NCI-H82 treated with DMSO at 0.1 percent for 48 hours (cell line): ENCODE measurements around the gene TM9SF4.
"Not testable (repeated sequence)": the region's sequence is repeated elsewhere in the genome, so short reads cannot be mapped to it uniquely, and the experiment has no call there.

Experiments used
- DNase-seq: peaks from one replicate; lab custom pipeline; 2025; ENCODE audit not compliant: unreplicated experiment; lab: John Stamatoyannopoulos, UW

Gene TM9SF4

DNA sequence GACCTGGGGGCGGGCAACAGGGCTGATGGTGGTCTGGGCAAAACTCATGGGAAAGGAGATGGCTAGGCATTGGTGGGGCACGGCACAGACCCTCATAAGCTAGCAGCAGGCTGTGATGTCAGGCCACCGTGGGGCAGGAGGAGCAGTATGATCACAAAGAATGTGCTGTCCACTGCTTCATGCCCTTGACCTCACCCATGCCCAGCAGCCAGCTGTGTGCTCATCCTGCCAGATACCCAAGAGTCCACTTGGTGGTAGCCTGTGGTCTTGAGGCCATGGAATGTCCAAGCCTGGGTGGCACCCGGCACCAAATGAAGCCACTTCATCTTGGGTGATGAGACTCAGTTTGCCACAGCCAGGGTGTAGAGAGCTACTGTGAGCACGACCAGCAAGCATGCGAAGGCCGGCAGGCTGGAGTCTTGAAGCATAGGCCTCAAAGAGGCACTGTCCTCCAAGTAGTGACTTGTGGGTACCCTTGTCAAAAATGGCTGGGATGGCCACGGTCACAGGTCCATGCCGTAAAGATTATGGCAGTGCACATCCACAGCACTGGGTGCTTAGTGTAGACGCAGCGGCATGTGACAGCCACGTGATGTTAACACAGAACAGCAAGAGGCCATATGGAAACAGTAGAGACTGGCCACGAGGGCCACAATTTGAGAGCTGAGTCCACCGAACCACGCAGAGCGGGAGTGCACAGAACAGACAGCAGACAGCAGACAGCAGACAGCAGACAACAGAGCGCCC, 79.0 kb downstream of the TM9SF4 start:
- DNase-seq, result no peak

DNA sequence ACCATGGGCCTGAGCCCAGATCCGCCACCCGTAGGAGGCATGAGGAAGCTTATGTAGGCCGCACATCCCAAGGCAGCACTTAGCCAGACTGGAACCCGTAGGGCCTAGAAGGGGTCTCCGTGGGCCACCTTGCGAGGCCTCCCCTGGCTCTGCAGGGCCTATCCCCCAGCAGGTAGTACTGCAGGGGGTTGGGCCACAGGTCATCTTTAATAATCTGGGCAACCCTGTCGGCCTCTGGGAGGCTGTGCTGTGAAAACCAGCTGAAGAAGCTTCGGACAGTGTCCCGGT, 79.6 kb downstream of the TM9SF4 start:
- no peak for DNase-seq

DNA sequence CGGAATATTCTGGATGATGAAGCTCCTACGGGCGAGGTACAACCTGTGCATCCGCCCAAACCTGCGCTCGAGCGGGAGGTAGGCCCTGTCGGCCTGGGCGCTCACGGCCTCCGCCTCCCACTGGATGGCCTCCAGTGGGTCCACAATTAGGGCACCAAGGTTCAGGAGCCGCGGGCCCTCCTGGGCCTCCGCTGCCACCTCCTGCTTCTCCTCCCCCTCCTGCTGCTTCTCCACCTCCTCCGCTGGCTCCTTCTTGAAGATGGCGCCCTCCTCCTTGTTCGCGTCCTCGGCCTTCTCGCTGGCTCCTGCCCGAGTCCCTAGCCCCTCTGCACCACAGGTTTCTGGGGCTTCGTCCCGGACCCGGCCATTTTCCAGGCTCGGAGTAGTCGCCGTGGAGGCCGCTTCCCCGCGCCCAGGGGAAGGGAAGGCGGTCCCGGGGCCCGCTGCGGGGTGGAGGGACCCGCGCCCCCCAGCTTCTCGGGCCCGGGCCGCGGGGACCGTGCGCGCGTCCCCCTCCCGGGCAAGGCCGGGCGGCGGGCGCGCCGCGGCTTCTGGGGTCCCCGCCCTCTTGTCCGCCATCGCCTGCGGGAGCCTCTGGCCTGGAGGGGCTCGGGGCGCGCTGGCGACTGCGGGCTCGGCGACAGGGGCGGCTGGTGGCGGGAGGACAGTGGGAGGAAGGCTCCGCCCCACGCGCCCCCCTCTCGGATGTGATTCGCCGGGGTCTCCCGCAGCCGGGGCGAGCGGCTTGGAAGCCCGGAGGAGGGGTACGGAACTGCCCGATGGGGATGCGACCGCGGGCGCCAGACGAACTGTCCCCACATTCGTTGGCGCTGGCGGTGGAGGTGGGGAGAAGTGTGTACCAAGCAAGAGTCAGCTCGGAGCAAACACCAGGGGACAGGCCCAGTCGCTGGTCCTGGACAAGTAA, 80.4 kb downstream of the TM9SF4 start:
- DNase-seq, result no peak

DNA sequence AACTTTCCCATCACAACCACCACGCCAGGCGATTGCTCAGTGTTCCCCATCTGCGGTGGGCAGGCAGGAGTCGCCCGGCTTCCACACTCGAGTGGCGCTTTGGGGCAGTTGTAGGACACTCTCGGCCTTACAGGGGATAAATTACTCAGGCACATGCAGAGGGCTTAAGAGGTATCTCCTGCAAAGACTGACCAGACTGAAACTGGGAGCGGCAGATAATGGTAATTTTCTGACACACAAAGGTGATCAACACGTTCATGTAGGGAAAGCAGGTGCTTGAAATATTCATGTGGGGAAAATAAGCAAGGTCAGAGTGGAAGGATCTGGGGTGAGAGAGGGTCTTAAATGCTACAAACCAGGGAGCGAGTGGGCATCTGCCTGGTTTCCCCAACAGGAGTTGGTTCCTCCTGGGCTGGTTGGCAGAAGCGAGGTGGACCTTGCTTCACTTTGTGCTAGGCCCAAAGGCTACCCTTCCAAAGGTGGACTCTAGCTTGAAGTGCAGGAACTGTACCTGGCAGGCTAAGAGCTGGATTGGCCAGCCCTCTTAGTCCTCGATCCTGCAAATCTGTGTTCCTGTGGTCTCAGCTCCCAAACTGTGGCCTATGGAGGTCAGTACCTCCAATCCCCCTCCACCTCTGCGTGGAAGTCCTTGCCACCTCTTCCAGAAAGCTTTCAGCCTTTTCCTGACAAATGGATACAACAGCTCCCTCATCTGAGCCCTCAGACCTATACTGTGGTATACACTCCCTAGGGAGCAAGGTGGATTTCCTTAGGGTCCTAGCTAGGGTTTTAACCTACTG, 81.3 kb downstream of the TM9SF4 start:
- DNase-seq, result peak; percentile 13

DNA sequence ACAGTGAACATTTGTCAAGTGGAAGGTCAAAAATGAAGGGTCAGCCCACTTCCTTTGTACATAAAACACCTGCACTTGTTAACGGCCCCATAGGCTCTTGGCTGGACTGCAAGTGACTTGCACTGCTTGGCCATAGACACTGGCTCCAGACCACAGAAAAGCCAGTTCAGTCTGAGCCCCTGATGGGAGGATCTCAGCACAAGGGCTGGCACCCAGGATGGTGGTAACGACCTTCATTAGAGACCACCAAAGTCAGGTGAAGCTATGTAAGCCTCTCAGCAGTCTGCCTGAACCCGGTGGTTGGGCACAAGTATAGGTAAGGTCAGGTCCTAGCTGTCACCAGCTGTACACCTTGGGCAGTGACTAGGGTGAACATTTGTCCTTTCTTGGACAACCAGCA, 81.9 kb downstream of the TM9SF4 start:
- DNase-seq, result no peak

DNA sequence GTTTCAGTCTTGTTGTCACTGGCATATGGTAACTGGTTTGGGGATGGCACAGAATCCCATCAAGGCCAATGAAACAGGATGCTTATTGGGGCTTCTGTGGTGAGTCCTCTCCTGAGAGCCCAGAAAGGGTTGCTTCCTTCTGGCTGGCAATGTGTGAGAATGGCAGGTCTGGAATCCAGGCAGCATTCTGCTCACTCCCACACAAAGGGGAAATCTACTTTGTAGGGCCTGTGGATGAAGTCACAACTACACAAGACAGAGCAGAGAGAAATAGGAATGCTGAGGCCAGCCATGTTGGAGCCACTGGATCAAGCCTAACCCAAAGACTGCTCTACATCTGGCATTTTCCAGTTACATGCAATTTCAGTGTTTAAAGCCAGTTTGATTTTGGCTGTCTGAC, 82.4 kb downstream of the TM9SF4 start:
- DNase-seq, result no peak

DNA sequence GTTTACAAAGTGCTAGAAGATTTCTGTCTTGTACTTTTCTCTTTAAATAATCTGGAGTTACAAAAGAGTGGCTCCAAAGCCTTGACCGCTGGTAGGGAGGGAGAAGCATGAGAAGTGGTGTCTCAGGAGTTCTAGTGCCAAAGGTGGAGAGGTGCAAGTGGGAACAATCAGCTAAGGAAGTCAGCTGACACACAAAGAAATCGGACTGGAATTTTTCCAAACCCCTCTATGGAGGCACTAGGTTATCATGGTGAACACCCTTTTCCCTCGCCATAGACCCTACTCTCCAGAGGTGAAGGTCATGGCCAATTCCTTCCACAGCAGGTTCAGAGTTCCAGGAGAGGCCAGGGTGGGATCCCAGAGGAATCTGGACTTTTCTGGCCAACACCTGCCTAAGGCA, 83.2 kb downstream of the TM9SF4 start:
- no peak for DNase-seq

DNA sequence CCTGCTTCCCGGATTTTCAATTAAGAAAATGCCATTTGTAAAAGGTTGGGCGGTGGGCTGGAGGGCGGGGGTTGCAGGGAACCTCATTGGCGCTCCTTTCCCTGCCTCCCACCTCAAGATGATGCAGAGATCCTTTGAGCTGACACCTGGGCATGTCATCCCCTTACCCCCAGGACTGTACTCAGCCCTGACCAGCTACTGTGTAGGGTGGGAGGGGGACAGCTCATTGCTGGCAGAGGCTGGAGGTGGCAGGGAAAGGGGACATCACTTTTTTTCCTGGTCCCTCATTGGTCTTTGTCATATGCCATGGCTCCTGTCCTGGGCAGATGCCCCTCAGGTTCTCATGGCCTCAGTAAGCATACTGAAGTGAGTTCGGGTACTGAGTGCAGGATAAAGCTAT, 83.8 kb downstream of the TM9SF4 start:
- not testable (repeated sequence) for DNase-seq

DNA sequence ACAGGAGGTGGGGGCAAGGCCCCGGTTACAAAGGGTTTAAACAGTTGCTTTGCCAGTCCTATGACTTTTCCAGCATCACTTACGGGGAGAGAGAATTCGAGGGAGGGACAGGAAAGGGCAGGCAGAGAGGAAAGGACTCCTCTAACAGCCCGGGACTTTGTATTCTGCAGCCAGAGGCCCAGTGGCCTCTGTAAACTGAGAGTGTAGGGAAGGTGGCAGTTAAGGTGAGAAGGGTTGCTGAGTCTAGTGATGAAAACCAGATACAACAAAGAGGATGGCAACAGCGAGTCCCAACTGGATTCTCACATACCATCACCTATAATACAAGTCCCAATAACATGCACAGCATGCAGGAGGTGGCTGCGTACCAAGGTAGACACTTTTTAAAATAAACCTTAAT, 84.5 kb downstream of the TM9SF4 start:
- DNase-seq, result no peak

DNA sequence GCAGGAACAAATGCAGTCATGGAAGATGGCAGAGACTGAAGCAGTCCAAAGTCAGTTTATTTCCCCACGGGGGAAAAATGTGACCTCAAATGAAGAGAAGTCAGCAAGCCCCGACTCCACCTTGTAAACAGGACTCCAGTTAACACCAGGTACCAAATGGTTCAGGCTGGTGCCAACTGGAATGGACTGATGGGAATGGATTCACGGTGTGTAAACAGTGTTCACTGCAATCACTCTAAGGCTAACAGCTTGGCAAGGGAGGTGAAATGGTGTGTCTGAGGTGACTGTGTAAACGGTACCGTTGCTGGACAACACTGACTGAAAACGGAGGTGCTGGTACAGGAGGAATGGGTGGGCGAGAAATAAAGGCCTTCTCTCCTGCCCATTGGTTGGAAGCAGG, 86.1 kb downstream of the TM9SF4 start:
- no peak for DNase-seq

DNA sequence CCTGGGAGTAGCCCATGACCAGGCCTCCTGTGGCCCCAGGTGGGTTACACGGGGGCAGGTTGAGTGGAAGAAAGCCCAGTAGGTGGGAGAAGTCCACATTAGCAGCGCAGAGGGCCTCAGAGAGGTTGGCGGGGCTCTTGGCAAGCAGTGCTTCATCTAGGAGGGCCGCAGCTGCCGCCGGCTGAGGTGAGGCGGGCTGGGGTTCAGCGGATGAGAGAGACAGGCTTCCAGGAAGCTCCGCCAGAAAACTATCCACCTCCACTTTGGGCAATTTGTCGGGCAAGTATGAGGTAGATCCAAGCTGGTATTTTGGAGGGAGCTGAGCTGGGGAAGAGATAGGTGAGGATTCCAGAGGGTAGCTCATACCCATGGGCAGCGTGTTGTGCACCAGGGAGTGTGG, 87.1 kb downstream of the TM9SF4 start:
- not testable (repeated sequence) for DNase-seq

DNA sequence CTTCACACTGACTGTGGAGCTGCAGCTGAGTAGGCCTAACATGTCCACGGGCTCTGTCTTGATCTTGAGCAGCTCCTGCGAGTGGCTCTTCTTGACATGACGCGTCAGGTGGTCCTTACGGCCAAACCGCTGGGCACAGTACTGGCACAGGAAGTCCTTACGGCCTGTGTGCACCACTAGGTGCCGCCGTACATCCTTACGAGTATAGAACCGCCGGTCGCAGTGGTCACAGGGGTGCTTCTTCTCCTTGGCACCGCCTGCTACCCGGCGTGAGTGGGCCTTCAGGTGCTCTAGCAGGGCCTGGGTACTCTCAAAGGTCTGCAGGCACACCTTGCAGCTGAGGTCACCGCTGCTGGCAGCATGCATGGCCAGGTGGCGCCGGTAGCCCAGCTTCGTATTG, 87.6 kb downstream of the TM9SF4 start:
- not testable (repeated sequence) for DNase-seq

DNA sequence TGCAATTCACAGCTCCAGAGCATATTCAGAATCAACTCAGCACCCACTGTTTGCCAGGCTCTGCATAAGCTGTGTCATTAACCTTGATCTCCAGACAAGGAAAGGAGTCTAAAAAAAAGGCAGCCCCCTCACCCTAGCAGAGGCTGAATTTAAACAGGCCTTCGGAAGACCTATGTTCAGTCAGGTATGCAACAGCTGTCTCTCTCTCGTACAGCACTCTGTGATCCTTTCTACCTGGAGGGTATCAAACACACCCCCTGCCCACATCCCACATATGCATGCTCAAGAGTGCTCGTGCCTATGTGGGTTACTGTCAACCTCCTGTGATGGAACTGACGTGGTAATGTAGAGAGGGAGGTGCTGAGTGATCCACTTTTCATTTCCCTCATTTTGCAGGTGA, 89.5 kb downstream of the TM9SF4 start:
- no peak for DNase-seq

DNA sequence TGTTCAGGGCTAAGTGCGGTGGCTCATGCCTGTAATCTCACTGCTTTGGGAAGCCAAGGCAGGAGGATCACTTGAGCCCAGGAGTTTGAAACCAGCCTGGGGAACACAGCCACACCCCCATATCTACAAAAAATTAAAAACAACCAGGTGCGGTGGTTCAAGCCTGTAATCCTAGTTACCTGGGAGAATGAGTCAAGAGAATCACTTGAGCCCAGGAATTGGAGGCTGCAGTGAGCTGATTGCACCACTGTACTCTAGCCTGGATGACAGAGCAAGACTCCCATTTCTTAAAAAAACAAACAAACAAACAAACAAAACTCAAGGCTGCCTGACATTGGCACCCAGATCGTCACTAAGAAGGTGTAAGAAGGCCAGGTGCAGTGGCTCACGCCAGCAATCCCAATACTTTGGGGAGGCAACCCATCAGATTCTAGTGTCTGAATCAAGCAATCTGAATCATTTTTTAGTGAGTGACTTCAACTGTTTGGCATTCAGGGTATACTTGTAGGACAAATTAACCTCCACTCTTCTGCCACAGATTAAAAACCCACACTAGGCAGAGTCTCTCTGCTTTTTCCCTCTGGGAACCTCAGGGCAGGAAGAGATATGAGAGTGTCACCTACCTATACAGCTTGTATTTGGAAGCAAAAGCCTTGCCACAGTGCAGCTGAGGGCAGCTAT, 91.9 kb downstream of the TM9SF4 start:
- no peak for DNase-seq

DNA sequence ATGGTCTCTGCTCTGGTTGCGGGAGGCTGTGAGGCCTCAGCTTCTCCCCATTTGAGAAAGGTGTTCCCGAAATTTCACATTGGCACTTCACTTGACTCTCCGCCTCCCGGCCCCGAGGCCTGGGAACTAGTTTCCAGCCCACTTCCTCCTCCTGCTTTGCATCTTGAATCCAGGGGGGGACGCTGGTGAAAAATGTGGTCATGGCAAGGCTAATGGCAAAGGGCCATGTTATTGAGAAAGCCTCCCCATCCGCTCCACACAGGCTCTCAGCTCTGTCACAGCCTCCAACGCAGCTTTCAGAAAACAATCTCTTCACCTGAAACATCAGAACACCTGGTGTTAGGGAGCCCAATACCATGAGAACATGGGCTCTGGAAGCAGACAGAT, 92.5 kb downstream of the TM9SF4 start:
- DNase-seq, result no peak

DNA sequence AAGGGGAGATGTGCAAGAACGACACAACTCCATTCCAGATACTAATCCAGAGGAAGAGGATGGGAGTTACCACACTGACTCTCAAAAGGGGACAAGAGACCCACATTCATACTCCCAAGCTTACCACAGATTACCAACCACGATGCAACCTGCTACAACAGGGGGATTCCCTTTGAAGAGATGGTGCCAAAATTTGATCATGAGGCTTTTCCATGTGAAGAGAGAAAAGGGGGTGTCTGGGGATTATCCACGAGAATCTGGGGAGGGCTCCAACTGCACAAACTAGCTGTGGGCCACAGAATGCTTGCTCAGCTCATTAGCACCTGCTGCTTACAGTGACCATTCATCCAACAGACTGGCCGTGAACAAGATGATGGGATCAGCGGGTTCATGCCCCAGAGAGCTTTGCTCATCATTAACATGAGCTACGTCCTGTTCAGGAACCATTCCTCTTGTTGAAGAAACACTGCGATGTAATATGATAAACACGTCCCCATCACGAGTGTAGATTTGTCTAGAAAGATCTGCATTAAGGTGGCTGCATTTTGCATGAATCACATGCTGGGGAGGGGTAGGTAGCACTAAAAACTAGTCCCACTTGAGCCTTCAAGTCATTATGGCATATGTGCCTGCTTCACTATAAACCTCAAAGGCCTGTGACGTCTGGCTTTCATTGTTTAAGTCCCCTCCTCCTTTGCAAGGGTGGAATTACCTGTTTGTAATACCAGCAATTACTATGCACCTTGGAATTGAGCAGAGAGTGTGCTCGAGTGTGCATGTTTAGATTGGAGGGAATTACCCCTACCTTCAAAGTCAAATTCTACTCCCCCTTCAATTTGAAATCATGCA, 94.1 kb downstream of the TM9SF4 start:
- no peak for DNase-seq

DNA sequence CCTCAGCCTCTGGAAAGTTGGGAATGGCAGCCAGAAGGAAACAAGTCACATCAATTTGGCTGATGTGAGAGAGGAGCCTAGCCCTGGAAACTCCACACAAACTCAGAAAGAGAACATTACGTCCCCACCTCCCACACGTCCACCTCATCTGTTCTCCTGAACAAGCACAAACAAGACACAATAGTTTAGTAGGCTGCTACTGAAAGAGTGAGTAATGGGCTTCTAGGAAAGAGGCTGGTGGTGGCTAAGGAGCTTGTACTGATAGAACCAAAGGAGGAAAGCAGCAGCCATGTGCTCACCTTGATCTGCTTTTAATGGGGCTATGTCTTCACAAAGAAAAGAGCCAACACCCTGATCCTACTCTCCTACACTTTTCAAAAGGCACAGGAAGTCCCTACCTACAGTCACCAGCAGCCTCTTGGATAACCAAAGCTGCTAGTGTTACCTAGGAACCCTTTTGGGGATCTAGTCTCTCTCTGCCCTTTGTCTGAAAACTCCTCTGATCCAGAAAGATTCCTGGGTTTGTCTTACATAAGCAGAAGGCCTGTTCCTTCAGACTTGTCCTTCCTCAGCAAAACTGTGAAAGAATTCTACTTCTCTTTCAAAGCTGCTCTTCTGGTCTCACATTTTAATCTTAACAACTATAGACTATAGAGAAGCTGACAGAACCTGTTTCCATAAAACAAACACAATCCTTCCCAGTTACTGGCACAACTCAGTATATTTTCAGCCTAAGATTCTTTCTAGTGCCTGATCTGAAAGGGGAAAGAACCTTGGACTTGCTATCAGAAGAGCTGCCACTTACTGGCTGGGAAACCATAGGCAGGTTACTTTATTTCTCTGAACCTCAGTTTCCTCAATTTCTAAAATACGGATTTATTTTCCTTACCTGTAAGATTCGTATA, 94.9 kb downstream of the TM9SF4 start:
- no peak for DNase-seq

DNA sequence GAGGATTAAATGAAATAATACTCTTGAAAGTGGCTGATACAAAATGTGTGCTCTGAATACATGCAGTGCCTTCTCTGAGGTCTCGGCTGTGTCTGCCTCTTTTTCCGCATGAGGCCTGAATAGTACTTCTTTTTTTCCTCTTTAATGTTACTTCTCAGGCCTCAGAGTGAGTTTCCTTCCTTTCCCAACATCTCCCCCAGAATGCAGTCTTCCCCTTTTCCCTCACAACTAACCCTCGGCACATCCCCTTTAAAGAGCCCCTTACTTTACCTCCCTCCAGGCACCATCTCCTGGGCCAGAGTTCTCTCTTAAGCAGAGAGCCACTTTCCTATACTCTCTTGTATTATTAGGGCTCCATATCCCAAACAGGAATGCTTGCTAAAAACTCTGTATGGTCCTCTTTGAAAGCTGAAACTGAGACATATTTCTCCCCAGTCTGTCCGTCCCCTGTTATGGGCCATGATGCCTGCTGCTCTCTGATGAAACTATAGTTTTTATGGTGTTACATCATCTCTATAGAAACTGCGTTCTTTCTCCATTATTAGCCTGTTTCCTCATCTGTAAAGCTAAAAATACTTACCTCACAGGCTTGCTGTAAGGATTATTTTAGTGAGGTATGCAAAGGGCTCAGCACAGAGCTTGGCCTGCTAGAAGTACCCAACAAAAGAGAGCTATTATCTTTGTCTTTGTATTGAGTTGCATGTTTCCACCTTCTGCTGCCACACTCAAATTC, 95.8 kb downstream of the TM9SF4 start:
- DNase-seq, result no peak
